AG10803 (cell line): Measurements from ENCODE around the gene IST1.

Experiments
- DNase-seq: peaks from one replicate; pipeline ENCODE4 v3.0.0; 2010; ENCODE audit warnings: low read depth
- H3K4me3 ChIP-seq: 2 replicates; pipeline ENCODE4 v1.5.1; 2011; ENCODE audit warnings: mild to moderate bottlenecking, low read length, control low read depth
- CTCF ChIP-seq: conservative IDR thresholded peaks from 2 replicates; pipeline ENCODE4 v1.5.1; 2011; ENCODE audit warnings: mild to moderate bottlenecking, low read length, control low read depth, inconsistent platforms

IST1 gene

GRCh38 chr16:71852158-71852557 lies 43.2 kb upstream of the IST1 start:
- no peak for TF ChIP-seq CTCF
- DNase-seq: no peak
- no peak overlapping the region for H3K4me3 ChIP-seq

GRCh38 chr16:71852561-71852960 lies 42.8 kb upstream of the IST1 start:
- DNase-seq: no peak
- TF ChIP-seq CTCF: no peak
- H3K4me3 ChIP-seq: no peak overlapping the region

GRCh38 chr16:71853413-71853812 lies 41.9 kb upstream of the IST1 start:
- DNase-seq: no peak
- H3K4me3 ChIP-seq: no peak overlapping the region
- TF ChIP-seq CTCF: no peak

GRCh38 chr16:71854369-71854948 lies 40.9 kb upstream of the IST1 start:
- no peak for TF ChIP-seq CTCF
- no peak overlapping the region for H3K4me3 ChIP-seq
- DNase-seq: no peak

GRCh38 chr16:71855937-71856662 lies 39.2 kb upstream of the IST1 start:
- no peak for DNase-seq
- no peak for TF ChIP-seq CTCF
- H3K4me3 ChIP-seq: no peak overlapping the region

GRCh38 chr16:71859762-71860521 lies 35.4 kb upstream of the IST1 start:
- no peak for TF ChIP-seq CTCF
- no peak for DNase-seq
- no peak overlapping the region for H3K4me3 ChIP-seq
